HG03571 (cell line): ENCODE measurements around the gene ZNF644.
"Not testable (repeated sequence)": the region's sequence is repeated elsewhere in the genome, so short reads cannot be mapped to it uniquely, and the experiment has no call there.

Source experiments
- ATAC-seq: cut with Tn5 transposase; IDR thresholded peaks from one replicate; pipeline ENCODE4 v1.9.1; 2021; ENCODE audit not compliant: unreplicated experiment

Gene ZNF644

GRCh38 chr1:90928231-90928630 lies 93.6 kb downstream of the ZNF644 start:
- ATAC-seq: not testable (repeated sequence)

GRCh38 chr1:90927674-90928073 lies 94.2 kb downstream of the ZNF644 start:
- not testable (repeated sequence) for ATAC-seq

DNA sequence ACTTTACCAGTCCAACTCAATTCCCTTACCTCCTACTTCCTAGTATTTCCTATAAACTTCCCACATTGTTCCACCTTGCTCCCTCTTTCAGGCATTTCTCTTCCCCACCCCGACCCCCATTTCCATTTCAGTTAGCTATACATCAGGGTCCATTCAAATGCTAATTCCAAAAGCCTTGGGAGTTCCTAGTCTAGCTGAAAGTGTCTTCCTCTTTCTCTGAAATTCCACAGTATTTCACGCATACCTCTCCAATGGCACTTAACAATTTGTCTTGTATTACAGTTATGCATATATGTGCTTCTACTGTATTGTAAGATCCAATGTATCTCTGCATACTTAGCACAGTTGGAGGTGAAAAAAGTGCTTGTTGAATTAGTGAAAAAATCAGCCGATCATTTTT lies 94.9 kb downstream of the ZNF644 start:
- no peak for ATAC-seq

DNA sequence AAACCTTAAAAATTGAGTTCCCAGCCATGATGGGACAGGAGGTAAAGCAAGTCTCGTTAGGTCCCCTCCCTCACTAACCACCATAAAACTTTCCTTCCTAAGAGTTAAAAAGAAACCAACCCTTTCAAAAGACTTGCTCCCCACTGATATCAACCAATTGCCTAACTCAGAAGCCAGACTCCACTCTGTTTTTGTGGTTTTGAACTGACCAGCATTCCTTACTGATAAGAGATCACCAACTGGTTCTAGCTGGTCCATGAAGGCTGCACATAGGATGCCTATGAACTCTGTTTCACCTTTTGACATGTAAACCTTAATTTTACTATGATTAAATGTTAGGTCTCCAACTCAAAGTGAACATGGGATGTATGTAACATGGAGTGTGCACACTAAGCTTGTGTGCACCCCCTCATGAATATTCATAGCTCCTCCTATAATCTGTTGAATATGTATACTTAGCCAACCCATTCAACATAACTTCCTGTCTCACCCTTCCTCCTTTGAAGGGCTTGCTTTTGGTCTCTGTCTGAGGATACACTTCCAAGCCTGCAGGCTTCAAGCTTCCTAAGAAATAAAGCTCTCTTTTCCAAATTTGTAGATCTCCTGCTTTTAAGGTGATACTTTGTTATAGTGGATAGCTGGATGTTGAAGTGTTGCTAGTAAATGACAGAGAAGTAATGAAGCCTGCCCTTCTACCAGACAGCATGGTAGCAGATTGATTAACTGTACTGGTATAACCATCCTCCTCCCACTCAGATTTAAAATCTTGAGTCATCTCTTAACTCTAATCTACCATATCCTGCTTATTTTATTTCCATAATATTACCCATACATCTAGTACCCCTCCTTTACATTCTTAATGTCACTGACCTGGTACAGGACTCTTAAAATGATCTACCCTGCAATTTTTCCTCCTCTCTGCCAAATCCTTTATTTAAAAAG lies 95.6 kb downstream of the ZNF644 start:
- no peak for ATAC-seq

- ATAC-seq: no peak
These were observed 96.9 kb downstream of the ZNF644 start for GRCh38 chr1:90924982-90925381.

DNA sequence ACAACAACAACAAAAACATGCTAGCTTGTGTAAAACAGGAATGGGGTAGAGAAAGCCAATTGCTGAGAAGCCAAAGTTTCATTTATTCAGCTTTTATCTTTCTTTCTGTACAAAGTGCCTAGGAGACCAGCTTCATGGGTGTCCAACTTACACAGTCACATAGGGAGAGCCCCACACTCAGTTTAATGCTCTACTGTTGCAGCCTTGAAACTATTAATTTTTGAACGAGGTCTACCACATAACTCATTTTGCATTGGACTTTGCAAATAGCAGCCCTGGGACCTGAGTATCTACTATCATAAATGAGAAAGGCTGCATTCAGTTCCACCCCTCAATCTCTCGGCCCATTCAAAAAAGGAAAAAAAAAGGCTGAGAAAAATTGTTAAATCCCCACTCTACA lies 98.8 kb downstream of the ZNF644 start:
- no peak for ATAC-seq

- no peak for ATAC-seq
These were observed 99.6 kb downstream of the ZNF644 start for GRCh38 chr1:90922202-90922601.

DNA sequence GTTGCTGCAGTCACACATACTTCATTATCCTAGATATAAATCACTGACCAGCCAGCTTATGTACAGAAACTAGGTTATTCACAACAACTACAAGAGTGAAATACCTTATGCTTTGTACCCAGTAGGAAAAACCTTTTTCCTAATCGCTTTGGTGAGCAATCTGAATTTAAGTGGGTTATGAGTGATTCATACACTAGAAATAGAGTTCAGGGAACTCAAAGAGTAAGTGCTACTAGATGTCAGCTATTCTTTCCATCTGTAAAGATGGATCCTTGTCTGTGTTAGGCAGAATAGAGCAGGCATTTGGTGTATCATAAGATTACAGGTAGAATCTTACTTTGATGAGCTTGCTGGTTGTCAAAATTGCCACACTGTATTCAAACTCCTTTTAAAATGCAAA lies 101.9 kb downstream of the ZNF644 start:
- no peak for ATAC-seq

DNA sequence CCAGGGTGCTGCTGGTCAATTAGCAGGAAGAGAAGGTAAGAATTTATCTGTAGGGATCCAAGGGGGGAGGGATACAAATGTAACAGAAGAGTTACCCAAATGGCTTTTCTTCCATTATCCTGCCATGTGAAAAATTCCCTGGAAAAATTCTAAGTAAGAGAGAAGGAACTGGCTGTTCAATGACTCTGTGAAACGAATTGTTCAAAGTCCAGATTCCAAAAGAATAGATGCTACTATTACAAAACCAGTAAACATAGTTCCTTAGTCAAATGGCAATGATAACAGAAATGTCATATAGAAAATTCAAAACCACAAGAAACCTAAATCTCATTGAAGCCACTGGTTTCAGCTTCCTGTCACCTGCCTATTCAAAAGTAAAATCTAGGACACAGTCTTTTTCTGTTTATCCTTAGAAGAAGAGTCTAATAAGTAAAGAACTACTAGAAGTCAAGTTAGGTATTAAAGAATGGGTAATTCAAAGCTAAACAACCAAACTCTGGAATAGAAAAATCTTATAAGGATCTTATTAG lies 102.6 kb downstream of the ZNF644 start:
- ATAC-seq: no peak

DNA sequence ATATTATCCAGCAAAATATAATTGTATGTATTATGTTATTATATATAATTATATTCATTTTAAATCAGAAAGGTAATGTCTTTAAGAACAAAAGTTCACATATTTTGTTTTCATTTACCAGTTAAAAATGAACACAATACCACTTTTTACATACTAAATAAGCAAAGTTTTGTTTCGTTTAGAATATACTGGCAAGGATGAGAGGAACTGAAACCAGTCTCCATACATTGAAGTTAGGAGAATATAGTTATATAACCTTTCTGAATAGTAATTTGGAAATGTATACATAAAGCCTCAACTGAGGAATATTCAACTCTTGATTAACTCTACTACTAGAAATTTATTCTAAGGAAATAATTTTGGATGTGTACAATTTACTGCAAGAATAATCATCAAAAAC lies 110.5 kb downstream of the ZNF644 start:
- ATAC-seq: no peak

GRCh38 chr1:90902672-90903071 lies 119.2 kb downstream of the ZNF644 start:
- ATAC-seq: no peak

- no peak for ATAC-seq
These were observed 122.6 kb downstream of the ZNF644 start for GRCh38 chr1:90899263-90899662.

DNA sequence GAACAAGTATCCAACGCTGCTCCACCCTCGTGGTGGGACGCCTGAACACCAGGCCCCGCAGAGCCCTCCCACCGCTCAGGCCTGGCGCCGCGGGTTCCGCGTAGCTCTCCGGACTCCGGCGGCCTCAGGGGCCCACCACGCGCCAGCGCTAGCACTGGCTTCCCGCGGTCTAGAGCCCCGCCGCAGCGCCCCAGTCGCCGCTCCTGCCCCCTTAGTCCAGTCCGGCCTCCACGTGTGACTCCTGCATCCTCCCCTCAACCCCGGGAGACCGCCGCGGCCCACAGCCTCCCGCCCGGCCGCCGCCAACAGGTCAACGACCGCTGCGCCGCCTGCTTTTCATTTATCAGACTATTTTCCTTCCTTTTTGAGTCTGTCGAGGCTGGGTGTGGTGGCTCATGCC lies 128.2 kb downstream of the ZNF644 start:
- ATAC-seq: not testable (repeated sequence)

- not testable (repeated sequence) for ATAC-seq
These were observed 129.0 kb downstream of the ZNF644 start for GRCh38 chr1:90892884-90893283.

DNA sequence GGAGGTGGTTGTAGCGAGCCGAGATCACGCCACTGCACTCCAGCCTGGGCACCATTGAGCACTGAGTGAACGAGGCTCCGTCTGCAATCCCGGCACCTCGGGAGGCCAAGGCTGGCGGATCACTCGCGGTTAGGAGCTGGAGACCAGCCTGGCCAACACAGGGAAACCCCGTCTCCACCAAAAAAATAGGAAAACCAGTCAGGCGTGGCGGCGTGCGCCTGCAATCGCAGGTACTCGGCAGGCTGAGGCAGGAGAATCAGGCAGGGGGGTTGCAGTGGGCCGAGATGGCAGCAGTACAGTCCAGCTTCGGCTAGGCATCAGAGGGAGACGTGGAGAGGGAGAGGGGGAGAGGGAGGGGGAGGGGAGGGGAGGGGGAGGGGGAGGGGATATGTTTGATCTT lies 129.6 kb downstream of the ZNF644 start:
- ATAC-seq: not testable (repeated sequence)

- ATAC-seq: not testable (repeated sequence)
These were observed 130.1 kb downstream of the ZNF644 start for GRCh38 chr1:90891756-90892155.

- no peak for ATAC-seq
These were observed 139.6 kb downstream of the ZNF644 start for GRCh38 chr1:90882221-90882620.

DNA sequence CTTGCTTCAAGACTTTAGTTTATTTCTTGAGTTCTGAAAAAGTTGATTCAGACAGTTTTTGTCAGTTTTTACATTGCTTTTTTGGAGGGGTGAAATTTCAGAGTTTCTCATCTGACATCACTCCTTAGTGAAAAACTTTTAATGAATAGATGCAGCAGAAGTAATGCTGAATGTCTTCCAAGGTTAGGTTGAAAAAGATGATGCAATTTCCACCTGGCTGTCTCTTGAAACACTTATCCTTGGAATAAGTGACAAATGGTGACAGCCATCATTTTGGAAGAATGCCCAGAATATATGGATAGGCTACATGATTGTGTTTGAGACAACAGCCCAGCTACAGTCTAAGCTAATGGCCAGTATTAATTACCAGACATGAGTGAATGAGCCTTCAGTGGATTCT lies 140.8 kb downstream of the ZNF644 start:
- ATAC-seq: no peak

DNA sequence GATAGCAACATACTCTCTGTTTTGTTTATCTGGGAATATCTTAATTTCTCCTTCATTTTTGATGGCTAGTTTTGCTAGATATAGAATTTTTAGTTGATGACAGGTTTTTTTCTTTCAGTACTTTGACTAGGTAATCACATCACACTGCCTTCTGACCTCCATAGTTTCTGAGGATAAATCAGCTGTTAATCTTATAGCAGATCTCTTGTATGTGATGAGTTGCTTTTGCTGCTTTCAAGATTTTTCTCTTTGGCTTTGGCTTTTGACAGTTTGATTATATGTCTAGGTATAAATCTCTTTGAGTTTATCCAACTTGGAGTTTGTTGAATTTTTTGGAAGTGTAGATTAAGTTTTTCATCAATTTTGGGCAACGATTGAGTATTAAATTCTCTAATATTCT lies 142.6 kb downstream of the ZNF644 start:
- ATAC-seq: no peak

- no peak for ATAC-seq
These were observed 145.7 kb downstream of the ZNF644 start for GRCh38 chr1:90876101-90876500.
